KMS-11 (cell line): ENCODE results near the gene CARD8.

Experiments
- H2AFZ ChIP-seq: fragments of 200-600 bp; sonication (generic); 2 replicates; pipeline ENCODE4 v1.6.1; 2016; ENCODE audit warnings: antibody characterized with exemption, mixed run types, low read depth
- H3K27ac ChIP-seq: fragments of 200-600 bp; sonication (generic); 2 replicates; pipeline ENCODE4 v1.6.1; 2016; ENCODE audit warnings: mild to moderate bottlenecking, mixed run types
- H3K27me3 ChIP-seq: fragments of 200-600 bp; sonication (generic); 2 replicates; pipeline ENCODE4 v1.6.1; 2017; ENCODE audit warnings: mild to moderate bottlenecking, low read depth, mixed run types, moderate library complexity; ENCODE audit not compliant: insufficient read depth
- H3K36me3 ChIP-seq: fragments of 200-600 bp; sonication (generic); 2 replicates; pipeline ENCODE4 v1.6.1; 2017; ENCODE audit warnings: mild to moderate bottlenecking, mixed run types; ENCODE audit not compliant: insufficient read depth
- H3K4me1 ChIP-seq: fragments of 200-600 bp; sonication (generic); 2 replicates; pipeline ENCODE4 v1.6.1; 2016; ENCODE audit warnings: mild to moderate bottlenecking, low read depth, mixed run types; ENCODE audit not compliant: poor library complexity, severe bottlenecking
- H3K4me2 ChIP-seq: fragments of 200-600 bp; sonication (generic); 2 replicates; pipeline ENCODE4 v1.7.0; 2016; ENCODE audit warnings: mild to moderate bottlenecking, mixed run types
- H3K4me3 ChIP-seq: fragments of 200-600 bp; sonication (generic); IDR thresholded peaks from 2 replicates; pipeline ENCODE4 v1.6.1; 2017; ENCODE audit warnings: low read depth, low read length, mixed read lengths; ENCODE audit not compliant: insufficient read depth
- H3K79me2 ChIP-seq: fragments of 200-600 bp; sonication (generic); 2 replicates; pipeline ENCODE4 v1.6.1; 2016; ENCODE audit warnings: low read depth, mixed run types; ENCODE audit not compliant: insufficient read depth
- H3K9ac ChIP-seq: fragments of 200-600 bp; sonication (generic); 2 replicates; pipeline ENCODE4 v1.6.1; 2016; ENCODE audit warnings: mild to moderate bottlenecking, mixed run types
- H4K20me1 ChIP-seq: fragments of 200-600 bp; sonication (generic); 2 replicates; pipeline ENCODE4 v1.6.1; 2016; ENCODE audit warnings: mild to moderate bottlenecking, mixed run types; ENCODE audit not compliant: insufficient read depth
- TF ChIP-seq, protein P1 (sequence below): fragments of 200-600 bp; sonication (generic); conservative IDR thresholded peaks from 2 replicates; pipeline ENCODE4 v1.6.1; 2017; ENCODE audit warnings: low read depth, mild to moderate bottlenecking, antibody characterized with exemption, low read length, moderate library complexity, mixed read lengths

The CARD8 gene

DNA sequence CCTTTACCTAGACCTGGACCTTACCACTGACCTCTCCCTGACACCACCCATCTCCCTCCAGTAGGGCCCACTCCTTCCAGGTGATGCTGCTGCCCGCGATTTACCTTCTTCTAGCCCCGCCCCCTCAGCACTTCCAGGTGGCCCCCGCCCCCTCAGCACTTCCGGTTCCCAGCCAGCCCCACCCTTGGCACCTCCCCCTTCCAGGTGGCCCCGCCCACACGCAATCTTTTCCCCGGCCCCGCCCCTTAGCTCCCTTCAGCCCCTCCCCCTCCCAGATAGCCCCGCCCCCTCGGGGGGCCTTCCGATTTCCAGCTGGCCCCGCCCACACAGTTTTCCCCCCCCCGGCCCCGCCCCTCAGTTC, 86.2 kb downstream of the CARD8 start:
- peak overlapping the region; percentile 84; the same call in 1 of the 2 replicates for H3K9ac ChIP-seq
- H3K27me3 ChIP-seq: no peaks in the 10 kb centered on the region
- TF ChIP-seq, protein P1, sequence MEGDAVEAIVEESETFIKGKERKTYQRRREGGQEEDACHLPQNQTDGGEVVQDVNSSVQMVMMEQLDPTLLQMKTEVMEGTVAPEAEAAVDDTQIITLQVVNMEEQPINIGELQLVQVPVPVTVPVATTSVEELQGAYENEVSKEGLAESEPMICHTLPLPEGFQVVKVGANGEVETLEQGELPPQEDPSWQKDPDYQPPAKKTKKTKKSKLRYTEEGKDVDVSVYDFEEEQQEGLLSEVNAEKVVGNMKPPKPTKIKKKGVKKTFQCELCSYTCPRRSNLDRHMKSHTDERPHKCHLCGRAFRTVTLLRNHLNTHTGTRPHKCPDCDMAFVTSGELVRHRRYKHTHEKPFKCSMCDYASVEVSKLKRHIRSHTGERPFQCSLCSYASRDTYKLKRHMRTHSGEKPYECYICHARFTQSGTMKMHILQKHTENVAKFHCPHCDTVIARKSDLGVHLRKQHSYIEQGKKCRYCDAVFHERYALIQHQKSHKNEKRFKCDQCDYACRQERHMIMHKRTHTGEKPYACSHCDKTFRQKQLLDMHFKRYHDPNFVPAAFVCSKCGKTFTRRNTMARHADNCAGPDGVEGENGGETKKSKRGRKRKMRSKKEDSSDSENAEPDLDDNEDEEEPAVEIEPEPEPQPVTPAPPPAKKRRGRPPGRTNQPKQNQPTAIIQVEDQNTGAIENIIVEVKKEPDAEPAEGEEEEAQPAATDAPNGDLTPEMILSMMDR: no peak
- peak overlapping the region; percentile 39 for H3K4me3 ChIP-seq
- peaks cover 23% of the 10 kb centered on the region for H3K4me1 ChIP-seq
- H3K36me3 ChIP-seq: peaks cover 3% of the 10 kb centered on the region; the same call in 1 of the 2 replicates
- H3K4me2 ChIP-seq: peak overlapping the region; percentile 29; the same call in 1 of the 2 replicates
- H2AFZ ChIP-seq: 0 out of 2 replicates have a peak overlapping the region, but pooled peaks have one; percentile 99
- H3K79me2 ChIP-seq: peaks cover 24% of the 10 kb centered on the region; the same call in 1 of the 2 replicates
- H3K27ac ChIP-seq: no peak overlapping the region; the same call in 1 of the 2 replicates
- no peaks in the 10 kb centered on the region for H4K20me1 ChIP-seq

DNA sequence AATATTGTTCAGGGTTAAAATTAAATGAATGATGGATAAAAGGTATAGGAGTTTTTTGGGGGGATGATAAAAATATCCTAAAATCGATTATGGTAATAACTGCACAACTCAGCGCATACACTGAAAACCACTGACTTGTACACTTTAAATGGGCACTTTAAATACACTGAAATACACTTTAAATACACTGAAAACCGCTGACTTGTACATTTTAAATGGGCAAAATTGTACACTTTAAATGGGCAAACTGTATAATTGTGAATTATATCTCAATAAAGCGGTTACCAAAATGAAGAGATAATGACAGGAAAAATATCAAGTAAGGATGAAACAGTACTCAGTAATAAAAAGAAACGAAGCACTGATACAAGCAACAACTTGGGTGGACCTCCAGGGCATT, 87.0 kb downstream of the CARD8 start:
- Histone ChIP-seq H3K4me3 (no peak overlapping the region), H3K27ac (no peak overlapping the region), H3K27me3 (no peaks in the 10 kb centered on the region), H3K9ac (no peak overlapping the region), H4K20me1 (no peaks in the 10 kb centered on the region), H3K4me1 (peaks cover 23% of the 10 kb centered on the region), H3K4me2 (peak overlapping the region; percentile 29; the same call in 1 of the 2 replicates), H2AFZ (no peak overlapping the region), H3K36me3 (peaks cover 6% of the 10 kb centered on the region; the same call in 1 of the 2 replicates), H3K79me2 (peaks cover 24% of the 10 kb centered on the region; the same call in 1 of the 2 replicates)
- TF ChIP-seq, protein P1: no peak

GRCh38 chr19:48158210-48158790, 97.4 kb downstream of the CARD8 start:
- TF ChIP-seq, protein P1: no peak; the same call in 1 of the 2 replicates
- Histone ChIP-seq H4K20me1 (no peaks in the 10 kb centered on the region), H2AFZ (no peak overlapping the region), H3K27me3 (no peaks in the 10 kb centered on the region), H3K4me2 (peak overlapping the region; percentile 59), H3K27ac (peak overlapping the region; percentile 6; the same call in 1 of the 2 replicates), H3K79me2 (no peaks in the 10 kb centered on the region), H3K9ac (no peak overlapping the region), H3K36me3 (no peaks in the 10 kb centered on the region; the same call in 1 of the 2 replicates), H3K4me3 (no peak overlapping the region), H3K4me1 (peaks cover 29% of the 10 kb centered on the region)
